ENCODE measurements around the gene LRP3.
"Not testable (repeated sequence)": the region's sequence is repeated elsewhere in the genome, so short reads cannot be mapped to it uniquely, and the experiment has no call there.

LRP3 gene

DNA sequence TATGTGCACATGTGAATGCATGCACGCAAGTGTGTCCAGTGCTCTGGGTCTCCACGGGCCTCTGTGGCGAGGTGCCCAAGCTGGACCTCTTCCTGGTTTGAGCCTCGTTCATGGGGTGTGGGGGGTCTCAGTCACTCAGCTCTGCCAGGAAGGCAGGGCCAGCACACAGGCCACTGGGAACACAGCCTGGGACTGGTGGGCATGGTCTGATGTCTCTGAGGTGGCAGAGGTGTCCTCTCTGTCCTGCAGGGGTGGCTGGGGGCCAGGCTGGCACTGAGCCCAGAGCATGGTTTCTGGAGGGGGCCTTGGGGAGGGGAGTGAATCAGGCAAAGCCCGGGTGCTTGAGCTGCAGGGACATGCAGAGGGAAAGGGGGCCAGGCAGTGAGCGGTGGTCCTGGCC lies 9.4 kb downstream of the LRP3 start:
- no peak for DNase-seq

DNA sequence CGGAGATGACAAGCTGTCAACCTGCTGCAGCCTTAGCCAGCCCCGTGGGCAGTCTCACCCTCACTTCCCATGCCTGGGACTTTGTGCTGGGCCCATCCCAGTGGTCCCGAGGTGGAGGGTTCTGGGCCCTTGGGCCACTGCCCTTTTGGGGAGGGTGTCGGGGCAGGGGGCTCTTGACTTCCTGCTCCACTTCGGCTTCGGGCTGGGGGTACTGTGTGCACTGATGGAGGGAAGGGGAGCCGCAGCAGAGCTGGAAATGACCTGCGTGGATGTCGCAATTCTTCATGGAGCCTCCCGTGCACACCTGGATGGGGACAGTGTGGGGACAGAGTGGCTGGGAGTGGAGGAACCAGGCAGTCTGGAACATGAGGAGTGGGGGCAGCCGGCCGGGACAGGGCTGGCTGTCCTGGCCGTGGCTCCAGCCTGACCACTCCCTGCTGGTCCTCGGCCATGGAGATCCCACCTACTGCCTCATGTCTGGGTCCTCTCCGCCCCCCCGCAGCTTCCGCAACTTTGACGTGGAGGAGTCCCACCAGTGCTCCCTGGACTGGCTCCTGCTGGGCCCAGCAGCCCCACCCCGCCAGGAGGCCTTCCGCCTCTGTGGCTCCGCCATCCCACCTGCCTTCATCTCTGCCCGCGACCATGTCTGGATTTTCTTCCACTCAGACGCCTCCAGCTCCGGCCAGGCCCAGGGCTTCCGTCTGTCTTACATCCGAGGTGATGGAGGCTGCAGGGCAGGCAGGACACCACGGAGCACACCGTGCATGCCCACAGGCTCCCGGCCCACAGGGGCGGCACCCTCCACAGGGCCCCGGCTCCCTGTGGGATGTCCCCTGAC lies 10.2 kb downstream of the LRP3 start:
- no peak for DNase-seq

DNA sequence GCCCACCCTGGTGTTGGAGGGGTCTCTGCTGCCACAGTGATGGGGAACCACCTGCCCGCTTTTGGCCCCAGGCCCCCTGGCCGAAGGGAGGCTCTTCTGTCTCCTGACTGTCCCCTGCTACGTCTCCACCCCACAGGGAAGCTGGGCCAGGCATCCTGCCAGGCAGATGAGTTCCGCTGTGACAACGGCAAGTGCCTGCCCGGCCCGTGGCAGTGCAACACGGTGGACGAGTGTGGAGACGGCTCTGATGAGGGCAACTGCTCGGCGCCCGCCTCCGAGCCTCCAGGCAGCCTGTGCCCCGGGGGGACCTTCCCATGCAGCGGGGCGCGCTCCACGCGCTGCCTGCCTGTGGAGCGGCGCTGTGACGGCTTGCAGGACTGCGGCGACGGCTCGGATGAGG lies 11.0 kb downstream of the LRP3 start:
- no peak for DNase-seq

DNA sequence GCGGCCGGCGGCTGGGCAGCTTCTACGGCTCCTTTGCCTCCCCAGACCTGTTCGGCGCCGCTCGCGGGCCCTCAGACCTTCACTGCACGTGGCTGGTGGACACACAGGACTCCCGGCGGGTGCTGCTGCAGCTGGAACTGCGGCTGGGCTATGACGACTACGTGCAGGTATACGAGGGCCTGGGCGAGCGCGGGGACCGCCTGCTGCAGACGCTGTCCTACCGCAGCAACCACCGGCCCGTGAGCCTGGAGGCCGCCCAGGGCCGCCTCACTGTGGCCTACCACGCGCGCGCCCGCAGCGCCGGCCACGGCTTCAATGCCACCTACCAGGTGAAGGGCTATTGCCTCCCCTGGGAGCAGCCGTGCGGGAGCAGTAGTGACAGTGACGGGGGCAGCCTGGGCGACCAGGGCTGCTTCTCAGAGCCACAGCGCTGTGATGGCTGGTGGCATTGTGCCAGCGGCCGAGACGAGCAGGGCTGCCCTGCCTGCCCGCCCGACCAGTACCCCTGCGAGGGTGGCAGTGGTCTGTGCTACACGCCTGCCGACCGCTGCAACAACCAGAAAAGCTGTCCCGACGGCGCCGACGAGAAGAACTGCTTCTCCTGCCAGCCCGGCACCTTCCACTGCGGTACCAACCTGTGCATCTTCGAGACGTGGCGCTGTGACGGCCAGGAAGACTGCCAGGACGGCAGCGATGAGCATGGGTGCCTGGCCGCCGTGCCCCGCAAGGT lies 11.6 kb downstream of the LRP3 start:
- DNase-seq, result no peak

DNA sequence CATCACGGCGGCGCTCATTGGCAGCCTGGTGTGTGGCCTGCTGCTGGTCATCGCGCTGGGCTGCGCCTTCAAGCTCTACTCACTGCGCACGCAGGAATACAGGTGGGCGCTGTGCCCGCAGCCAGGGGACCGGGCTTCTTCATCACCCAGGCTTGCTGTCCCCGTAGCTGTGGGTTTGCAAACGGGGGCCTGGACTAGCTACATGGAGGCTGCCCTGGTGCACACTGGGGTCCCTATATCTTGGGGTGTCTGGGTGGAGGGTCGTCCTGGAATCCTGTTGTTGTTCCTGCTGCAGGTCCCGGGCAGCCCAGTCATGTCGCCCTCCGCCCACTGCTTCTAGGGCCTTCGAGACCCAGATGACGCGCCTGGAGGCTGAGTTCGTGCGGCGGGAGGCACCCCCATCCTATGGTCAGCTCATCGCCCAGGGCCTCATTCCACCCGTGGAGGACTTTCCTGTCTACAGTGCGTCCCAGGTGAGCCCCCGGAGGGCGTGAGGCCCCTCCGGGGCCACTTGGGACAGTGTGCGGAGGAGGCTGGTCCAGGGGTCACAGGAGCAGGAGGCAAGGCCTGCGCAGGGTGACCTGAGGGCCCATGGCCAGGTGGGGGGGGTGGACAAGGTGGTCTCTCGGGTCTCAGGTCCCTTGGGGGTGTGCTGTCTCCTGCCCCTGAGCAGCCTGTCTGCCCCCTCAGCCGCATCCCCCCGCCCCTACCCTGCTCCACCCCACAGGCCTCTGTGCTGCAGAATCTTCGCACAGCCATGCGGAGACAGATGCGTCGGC lies 12.3 kb downstream of the LRP3 start:
- no peak for DNase-seq

DNA sequence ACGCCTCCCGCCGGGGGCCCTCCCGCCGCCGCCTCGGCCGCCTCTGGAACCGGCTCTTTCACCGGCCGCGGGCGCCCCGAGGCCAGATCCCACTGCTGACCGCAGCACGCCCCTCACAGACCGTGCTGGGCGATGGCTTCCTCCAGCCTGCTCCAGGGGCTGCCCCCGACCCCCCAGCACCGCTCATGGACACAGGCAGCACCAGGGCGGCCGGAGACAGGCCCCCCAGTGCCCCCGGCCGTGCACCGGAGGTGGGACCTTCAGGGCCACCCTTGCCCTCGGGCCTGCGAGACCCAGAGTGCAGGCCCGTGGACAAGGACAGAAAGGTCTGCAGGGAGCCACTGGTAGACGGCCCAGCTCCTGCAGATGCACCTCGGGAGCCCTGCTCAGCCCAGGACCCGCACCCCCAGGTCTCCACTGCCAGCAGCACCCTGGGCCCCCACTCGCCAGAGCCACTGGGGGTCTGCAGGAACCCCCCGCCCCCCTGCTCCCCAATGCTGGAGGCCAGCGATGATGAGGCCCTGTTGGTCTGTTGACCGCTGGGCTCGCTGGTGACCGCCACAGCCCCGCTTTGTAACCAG lies 13.0 kb downstream of the LRP3 start:
- no peak for DNase-seq

DNA sequence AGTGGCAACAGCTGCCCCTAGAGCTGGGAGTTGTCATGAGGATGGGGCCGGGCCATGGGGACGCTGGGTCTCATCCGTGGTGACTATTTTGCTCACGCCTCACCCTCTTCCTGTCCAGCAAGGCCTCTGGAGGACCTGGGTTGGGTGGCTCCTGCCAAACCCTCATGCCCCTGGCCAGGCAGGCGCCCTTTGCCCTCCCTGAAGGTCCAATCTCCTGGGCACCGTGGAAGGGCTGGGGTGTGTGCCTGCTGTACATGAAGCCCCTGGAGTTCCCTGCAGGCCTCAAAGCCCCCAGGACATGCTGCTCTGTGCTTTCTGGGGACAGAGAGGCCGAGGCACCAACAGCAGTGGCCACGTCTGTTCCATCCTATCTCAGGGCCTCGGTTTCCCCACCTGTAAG lies 13.8 kb downstream of the LRP3 start:
- DNase-seq, result no peak

DNA sequence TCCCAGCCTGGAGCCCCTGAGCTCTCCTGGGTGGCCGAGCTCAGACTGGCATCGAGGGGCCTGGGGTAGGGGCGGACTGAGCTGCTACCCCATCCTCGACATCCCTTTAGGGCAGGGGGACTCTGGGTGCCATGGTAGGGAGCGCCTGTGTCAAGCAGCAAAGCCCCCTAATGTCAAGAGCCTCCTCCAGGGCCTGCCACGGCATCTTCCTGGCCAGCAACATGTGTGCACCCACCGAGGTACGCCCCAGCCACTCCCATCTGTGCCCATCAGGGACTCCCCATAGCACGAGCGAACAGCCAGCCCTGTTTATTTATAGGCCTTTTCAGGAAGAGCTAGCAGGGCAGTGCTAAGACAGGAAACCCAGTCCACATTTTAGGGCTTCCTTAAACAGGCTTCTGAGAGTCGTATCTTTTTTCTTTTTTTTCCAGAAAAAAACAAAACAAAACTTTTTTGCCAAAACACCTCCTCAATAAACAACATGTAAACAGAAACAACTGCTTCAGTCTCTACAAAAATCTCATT lies 14.3 kb downstream of the LRP3 start:
- DNase-seq, result no peak

DNA sequence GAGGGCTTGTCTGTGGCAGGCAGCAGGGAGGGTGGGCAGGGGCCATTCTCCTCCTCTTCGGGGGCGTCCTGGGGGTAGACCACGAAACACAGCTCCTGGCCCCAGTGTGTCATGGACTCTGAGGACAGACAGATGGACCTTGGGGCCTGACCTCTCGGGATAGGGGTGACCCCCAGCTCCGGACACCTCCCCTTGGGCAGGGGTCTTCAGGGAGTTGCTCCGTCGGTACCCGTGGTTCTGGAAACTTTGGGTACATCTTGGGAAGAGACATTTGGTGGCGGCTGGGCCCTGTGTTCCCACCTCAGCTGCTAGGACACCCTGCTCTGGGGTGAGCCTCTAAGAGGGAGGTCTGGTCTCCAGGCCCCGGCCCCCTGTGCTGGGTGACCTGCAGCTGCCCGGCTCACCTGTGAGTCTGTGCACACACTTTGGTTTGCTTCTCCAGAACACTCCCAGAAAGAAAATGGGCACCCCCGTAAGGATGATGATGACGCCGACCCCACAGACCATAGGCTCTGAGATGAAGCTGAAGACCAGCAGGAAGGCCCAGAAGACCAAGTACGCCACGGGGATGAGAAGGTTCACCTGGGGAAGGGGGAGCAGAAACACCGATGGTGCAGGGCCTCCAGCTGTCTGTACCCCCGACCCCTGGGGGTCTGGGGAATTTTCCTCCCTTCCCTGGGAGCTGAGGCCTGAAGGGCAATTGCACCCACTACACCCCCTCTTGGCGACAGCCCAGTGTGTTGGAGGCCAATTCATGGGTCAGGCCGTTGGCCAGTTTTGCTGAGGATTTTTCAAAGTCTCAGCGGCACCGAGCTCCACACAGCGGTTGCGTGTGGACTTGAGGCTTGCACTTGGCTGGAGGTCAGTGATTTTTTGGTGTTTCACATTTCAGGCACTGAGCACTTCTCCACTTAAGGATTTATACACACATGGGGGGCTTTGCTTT lies 15.0 kb downstream of the LRP3 start:
- DNase-seq, result no peak

DNA sequence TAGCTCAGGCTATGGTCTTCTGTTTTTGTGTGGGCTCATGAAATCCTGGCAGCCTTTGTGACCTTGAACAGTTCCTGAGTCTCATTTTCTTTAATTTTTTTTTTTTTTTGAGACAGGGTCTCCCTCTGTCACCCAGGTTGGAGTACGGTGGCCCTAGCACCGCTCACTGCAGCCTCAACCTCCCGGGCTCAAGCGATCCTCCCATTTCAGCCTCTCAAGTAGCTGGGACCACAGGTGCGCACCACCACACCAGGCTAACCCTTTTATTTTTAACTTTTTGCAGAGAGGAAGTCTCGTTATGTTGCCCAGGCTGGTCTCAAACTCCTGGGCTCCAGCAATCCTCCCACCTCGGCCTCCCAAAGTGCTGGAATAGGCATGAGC lies 15.7 kb downstream of the LRP3 start:
- not testable (repeated sequence) for DNase-seq

DNA sequence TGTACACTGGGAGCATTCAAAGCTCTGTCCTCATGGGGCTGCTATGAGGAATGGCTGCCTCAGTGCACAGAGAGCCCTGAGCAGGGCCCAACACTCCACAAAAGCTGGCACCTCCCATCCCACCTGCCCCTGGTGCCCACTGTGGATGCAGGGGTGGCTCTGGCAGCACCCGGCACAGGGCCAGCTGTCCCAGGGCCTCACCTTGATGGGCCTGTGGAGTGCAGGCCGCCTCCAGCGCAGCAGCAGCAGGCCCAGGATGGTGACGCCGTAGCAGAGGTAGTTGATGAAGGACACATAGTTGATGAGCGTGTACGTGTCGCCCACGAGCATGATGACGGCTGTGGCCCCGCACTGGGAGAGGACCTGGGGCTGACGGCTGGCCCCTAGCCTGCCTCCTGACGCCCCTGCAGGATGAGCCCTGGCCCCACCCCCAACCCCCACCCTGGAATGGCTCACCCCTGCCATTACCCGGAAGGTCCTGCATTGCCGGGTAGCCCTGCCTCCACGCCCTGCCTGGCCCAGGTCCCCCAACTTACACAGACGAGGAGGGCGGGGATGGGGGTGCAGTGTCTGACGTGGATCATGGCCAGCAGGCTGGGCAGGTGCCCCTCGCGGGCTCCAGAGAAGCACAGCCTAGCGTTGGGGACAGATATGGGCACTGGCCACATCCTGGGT lies 16.3 kb downstream of the LRP3 start:
- no peak for DNase-seq

DNA sequence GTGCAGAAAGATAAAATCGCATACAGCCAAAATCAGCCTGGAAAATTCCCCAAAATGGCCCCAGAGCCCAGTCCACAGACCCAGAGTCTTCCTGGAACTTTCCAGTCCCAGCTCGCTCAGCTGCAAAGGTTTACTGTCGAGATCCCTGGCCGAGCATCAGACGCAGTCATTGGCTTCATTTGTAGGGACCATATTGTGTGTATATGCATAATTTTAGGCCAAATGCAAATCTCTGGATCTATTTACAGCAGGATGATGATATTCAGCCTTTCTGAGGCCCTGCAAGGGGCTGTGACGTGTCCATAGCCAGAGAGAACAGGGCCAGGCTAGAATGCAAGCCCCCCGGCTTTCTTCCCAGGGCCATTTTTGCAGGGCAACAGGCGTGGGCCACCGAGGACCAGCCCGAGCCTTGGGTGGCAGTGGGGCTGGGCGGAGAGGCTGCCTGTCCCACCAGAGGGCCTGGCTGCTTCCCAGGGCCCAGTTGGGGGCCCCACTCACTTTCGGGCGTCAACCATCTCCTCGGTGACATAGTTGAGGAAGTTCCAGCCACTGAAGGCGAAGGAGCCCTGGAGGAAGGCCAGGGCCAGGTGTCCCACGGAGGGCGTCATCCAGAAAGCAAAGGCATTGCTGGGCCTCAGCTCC lies 17.8 kb downstream of the LRP3 start:
- no peak for DNase-seq

DNA sequence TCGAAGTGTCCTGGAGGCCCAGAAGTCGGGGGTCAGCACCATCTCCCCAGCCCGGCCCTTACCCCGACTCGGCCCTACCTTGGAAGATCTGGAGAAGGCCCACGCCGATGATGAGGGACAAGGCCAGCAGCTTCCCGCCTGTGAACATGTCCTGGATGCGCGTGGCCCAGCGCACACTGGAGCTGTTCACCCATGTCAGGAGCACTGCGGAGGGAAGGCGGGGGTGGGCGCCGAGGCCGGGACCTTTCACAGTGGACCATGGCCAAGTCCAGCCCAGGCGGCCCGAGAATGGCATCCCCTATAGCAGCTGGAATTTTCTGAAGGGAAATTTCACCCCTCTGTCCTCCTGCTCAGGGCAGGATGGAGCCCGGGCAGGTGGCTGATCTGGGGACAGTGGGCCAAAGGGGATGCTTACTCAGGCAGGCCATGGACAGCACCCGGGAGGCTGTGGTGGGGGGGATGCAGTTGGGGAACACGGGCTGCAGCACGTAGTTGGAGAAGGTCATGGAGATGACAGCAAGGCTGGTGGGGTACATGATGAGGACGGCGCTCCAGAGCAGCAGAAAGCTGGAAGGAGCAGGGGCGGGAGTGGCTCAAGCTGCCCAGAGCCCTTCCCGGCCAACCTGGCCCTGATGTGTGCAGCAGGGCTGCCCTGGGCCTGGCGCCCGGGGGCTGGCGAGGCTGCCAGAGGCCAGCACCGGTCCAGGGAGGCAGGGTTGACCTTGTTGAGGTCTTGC lies 18.5 kb downstream of the LRP3 start:
- no peak for DNase-seq

DNA sequence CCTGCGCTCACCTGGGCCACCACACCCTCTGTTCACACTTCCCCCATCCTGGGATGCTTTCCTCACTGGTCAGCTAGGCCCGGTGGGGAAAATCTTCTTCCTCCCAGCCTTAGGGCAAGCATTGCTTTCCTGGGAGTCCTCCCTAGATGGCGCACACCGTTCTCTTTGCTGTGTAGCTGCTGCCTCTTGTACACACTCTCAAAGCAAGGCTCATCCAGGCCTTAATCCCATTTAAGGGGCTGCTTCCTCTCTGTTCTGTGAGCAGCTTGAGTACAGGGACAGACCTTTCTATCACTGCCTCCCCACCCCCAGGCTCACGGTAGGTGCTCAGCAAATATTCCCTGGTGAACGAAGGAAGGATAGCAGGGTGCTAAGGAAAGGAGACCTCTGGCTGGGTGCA lies 20.5 kb downstream of the LRP3 start:
- peak; percentile 13 for DNase-seq

DNA sequence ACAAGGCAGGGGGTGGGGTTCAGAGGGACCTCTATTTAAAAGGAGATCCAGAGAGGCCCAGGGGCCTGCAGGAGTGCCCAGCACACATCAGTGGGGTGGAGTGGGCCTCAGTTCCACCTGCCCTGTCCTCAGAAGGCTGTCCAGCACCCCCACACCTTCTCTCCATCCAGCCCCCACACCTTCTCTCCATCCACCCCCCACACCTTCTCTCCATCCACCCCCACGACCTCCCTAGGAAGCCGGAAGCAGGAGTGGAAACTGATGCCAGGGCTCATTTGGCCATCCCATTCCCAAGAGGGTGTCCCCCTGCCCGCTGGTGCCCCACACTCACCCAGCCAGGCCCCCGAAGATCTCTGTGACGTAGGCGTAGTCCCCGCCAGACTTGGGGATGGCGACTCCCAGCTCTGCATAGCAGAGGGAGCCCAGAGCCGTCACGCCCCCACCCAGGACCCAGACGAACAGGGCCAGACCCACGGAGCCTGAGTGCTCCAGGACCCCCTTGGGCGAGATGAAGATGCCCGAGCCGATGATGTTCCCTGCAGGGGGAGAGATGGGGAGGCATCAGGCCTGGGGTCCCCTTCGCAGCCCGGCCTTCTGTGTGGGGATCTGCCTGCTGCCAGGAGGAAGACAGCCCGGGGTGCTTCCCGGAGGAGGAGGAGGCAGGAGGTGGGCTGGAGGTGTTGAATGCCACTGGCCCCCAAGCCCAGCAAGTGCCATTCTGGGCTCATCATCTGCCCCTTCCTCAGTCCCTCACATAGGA lies 21.5 kb downstream of the LRP3 start:
- DNase-seq, result no peak

DNA sequence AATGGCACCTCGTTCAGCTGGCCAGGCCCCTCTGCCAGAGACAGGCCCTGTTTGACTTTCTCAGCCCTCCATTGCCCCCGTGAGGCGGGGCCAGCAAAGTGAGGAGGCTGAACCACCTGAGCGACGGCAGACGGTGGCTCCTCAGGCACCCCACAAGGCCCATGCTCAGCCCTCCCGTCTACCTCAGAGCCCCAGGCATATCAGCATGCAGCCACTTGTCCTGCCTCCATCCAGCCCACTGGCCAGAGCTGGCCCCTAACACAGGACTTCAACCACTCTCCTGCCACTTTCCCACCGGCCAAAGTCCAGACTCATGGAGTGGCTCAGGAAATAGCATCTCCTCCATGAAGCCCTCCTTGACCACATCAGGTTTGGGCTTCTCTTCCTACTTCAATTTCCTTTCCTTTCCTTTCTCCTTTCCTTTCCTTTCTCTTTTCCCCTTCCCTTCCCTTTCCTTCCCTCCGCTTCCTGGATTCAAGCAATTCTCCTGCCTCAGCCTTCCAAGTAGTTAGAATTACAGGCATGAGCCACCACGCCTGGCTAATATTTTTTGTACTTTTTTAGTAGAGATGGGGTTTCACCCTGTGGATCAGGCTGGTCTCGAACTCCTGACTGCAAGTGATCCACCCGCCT lies 22.2 kb downstream of the LRP3 start:
- no peak for DNase-seq

DNA sequence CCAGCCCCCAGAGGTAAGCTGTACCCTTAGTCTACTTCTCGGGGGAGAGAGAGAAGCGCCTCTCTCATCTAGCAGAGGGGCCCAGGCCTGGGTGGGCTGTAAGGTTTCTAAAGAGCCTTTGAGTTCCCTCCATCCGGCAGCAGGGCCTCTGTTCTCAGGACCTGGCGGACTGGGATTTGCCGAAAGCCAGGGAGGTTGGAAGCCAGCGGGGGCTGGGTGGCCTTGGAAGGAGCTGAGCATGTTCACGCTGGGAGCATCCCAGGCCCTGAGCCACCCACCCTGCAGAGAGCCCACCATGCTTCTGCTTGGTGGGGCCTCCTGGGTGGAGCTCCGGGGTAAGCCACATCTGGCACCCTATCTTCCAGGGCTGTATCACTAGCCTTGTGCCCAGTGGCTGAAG lies 23.8 kb downstream of the LRP3 start:
- DNase-seq, result no peak

DNA sequence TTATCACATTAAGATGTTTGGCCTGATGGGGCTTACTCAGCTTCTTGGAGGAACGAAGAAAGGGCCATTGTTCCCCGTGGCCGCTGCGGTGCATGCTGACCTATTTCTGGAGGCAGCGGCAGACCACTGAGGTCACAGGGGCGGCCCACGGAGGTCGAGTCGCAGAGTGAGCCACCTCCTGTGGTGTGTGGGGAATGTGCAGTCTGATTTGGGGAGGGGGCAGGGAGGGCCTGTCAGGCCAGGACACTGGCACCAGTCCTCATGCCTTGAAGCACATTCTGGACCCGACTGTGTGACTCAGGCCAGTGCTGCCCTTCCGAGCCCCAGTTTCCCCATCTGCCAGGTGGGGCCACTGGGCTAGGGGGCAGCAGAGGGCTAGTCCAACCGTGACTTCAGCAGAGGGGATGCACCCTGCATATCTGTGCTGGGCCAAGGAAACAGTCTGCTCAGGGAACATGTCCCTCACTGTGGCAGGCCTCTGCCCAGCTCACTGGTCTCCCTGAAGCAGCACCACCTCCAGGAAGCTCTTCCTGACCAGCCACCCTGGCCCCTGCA lies 25.2 kb downstream of the LRP3 start:
- no peak for DNase-seq

Data from fibroblast of skin of right quadriceps (primary cell).